Fibroblast of the conjunctiva (primary cell): ENCODE results near the gene SH3RF3.

Source experiments
- DNase-seq: peaks from one replicate; pipeline ENCODE4 v3.0.0-alpha.2; 2010; ENCODE audit warnings: low read depth

The SH3RF3 gene

DNA sequence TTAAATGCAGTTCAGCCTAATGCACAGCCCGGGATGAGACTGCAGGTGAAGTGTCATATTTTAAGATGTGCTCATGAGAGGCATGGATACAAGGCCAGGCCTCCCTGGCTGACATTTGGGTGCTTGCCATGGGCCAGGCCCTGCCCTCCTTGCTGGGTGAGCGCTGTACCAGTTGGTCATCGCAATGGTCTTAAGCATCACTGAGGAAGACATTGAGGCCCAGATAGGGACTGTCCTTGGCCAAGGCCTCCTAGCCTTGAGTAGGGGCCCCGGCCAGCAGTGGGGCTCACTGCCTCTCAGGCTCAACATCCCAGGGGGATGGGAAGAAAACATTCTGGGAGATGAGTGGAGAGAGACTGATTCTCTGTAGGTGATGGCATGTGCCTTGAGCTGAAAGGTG lies 184.3 kb downstream of the SH3RF3 start:
- no peak for DNase-seq

DNA sequence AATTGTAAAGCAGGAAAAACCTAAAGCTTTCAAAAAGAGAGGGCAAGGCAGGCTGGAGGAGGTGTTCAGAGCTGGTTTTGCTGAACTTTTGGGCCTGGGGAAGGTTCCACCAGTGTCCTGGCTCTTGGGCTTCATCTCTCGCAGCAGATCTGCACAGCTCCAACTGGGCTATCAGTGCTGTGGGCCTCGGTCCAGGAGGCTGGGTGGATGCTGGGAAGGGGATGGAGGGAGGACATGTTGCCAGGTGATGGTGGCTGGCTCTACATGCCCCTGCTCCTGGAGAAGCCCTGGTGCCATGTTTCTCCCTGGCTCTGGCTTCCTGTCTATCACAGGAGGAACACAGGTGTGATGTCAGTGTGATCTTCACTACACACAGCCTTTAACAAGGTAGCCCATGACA lies 187.1 kb downstream of the SH3RF3 start:
- no peak for DNase-seq

DNA sequence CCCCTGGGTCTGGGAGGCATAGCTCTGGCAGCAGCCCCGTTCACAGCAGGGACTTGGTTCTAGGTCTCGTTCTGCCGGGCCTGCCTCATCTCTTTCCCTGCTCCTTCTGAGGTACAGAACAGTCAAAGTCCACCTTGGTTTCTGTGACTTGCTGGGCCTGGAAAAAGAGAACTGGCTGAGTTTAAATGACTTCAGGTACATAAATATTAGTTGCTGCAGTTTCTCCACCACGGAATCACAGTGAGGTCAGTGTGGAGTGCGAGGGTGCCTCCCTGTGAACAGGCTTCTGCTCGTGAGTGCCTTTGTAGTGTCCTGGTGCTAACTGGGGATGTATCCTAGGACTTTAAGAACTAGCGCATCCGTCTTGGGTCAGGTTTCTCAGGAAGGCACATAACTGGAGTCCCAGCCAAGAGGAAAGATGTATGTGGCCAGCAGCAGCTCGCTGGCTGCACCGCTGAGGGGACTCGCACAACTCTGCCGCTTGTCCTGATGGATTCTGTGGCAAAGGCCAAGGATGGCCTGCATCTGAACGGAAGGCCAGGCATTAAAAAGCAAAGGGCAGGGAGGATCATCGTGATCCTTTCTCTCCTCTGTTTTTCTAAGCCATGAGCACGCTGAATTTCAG lies 188.6 kb downstream of the SH3RF3 start:
- DNase-seq: no peak

DNA sequence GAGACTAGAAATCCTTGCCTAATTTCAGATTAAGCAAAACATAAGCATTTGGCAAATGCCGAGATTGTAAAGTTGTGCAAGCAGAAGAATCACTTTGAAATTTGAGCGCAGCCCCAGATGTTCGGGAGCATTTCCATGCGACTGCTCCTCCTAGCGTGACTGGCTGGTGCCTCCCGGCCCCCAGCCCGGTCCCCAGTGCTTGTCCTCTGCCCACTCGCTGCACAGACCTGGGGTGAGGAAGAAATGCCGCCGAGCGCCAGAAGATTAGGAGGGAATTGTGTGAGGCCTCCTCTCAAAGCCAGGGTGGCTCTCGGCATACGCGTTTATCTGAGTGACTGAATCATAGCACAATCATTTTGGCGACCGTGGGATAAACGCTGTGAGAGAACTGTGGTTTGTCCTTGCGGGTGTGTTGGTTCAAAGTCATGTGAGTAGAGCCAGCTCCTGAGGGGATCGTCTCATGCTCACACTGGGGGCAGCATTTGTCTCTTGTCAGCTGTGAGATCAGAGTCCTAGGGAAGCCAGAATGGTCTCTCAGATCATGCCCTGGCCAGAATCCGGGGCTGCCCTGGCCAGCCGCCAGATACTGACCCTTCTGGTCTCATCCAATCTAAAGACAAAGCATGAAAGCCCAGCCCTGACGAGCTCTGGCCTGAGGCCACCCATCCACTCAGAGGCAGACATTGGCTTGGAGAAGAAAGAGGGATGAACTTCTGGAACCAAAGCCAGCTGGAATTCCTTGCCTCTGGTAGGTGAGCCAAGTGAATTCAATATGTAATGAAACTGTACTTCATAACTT lies 189.3 kb downstream of the SH3RF3 start:
- DNase-seq: peak; percentile 69

DNA sequence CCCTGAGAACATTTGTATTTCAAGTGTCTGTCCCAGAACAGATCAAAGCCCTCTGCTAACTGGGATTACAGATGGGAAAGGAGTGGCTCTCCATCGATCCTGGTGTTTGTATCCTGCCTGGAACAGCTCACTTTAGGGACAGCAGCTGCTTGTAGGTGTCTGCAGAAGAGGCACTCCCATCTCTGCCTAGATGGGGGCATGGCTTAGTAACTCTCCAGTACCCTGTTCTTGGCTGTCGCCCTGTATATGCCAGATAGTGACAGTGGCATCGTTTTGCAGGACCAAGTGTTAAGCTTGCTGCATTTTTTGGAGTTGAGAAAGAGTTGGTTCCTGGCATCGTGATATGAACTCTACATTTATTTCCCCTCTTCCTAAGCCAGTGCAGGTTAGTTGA lies 189.9 kb downstream of the SH3RF3 start:
- no peak for DNase-seq

DNA sequence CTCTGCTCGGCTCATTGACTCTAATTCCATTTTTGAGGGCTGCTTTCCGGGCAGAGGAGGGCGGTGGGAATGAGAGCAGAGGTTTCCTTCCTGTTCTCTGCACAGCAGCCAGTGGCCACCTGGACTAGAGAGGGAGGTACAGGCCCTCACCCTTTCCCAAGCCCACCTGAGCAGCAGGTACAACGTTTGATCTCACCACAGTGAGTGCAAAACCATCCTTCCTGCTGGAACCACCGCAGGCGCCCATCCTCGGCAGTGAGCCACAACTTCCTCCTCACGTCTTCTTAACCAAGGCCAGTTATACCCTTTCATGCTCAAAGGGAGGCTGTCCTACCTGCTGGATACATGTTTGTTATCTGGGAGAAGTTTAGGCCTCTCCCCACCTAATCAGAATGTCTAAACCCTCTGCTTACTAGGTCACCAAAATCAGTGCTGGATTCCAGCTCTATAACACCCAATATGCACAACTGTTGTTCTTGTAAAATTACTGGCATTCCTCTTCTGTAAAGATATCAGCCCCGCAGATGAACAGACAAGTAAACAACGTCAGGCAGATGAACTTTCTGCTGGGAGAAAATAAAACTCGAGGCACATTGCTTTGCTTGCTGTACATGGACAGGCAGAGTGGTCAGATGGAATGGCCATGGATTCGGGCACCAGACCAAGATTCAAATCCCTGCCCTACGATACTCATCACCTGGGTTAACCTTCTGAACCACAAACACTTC lies 191.4 kb downstream of the SH3RF3 start:
- no peak for DNase-seq

DNA sequence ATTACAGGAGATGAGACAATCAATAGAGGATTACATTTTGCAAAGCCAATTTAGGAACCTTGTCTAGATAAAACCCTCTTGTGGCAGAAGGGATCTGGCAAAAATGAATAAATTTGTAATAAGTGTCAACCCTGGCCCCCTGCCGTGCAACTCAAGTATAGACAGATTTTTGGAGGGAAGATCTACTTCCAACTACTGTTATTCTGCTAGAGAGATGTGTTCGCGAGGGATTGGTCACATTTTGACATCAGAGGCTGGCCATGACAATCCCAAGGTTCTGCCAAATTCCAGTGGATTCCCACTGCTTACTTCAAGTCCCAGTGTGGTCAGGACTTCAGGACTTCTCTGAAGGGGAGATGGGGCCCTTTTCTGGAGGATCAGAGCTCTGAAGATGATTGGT lies 192.6 kb downstream of the SH3RF3 start:
- no peak for DNase-seq

DNA sequence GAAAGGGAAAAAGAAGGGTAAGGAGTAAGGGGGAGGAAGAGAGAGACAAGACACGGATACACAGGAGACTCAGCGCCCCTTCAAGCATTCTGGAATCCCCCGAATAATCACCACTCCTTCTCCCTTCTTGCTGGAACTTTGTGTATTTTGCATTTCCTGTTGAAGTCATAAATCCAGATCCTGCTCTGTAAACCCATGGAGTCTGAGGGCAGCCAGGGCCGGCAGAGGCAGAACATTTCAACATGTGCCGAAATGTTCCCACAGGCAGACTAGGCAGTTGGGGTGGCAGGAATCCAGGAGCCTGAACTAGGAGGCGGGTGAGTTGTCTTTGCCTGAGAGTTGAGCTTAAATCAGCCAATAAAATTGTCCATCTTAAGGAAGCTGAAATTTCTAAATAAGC lies 193.1 kb downstream of the SH3RF3 start:
- peak; percentile 89 for DNase-seq

DNA sequence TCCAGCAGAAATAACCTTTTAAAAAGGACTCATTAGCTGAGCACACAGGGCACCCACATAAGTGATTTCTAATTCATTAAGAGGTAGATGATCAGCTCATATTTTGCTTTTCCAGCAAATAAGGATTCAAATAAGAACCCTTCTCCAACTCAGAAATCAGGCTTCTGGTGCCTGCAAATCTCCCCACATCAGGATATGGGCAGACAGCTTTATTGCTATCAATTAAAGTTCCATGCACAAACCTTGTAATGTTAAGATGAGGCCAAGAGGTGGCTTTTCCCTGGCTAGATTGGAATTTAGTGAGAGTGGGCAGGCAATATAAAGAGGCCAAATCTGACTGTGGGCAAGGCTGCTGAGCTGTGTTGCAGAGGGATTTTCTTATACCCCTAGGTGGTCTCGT lies 193.6 kb downstream of the SH3RF3 start:
- no peak for DNase-seq

DNA sequence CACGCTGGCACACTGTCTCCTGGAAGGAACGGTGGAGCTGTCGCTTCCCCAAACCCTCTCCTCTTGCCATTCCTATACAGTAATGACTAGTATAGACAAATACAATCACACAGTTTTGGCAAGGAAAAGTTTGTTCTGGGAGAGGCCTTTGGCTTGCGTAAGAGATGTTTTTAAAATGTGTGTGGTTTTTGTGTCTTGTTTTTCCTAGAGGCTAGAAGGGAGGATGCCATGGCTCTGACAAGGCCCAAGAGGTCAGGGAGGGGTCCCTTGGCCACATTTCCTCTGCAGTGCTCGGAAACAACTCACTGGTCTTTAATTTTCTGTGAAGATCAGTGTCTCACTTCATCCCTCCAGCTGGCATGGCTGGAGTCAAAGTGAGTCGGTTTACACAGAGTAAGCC lies 195.9 kb downstream of the SH3RF3 start:
- DNase-seq: peak; percentile 92

DNA sequence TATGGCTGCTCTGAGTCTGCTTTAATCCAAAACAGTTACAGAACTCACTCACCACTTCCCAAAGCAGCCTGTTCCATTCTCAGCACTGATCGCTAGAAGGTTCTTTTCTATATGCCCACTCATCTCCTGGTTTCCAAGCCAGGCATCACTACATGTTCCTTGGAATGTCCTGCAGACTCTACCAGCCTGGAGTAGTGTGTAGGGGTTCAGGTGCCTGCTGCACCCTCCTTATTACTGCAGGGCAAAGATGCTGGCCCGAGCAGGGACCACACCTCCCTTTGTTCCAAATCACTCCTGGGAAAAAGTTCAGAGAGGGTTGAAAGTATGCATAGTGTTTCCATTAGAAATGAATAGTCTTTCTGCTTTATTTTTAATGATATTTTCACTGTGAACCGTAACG lies 196.6 kb downstream of the SH3RF3 start:
- no peak for DNase-seq

DNA sequence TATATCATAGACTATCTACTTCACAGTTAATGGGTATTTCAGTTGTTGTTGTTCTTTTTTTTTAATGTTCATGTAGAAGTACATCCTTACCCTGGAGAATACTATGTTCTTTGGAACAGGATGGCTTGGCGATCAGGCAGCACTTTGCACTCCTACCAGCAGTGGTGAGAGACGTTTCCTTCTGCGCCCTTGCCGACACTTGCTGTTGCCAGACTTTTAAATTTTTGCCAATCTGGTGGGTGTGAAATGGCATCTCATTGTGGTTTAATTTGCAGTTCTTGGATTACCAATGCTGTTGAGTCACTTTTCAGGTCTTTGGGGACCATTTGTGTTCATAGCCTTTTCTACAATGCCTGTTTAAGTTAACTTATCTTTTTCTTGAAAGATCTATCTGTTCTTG lies 197.3 kb downstream of the SH3RF3 start:
- no peak for DNase-seq

DNA sequence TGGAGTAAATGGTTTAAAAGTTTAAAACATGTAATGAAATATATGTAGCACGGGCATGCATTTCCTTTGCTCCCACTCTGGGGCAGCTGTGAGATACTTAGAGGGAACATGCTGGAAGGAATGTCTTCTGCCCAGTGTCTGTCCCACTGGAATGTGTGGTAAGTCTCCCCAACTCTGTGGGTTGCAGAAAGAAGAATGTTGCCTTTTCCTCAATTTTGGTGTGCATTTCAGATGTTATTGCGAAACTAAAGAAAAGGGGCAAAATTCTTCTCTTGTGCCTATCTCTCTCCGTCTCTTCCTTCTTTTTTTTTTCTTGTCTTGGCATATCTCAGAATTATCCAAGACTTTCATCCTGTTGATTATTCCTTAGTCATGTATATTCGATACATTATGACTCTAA lies 201.1 kb downstream of the SH3RF3 start:
- no peak for DNase-seq

DNA sequence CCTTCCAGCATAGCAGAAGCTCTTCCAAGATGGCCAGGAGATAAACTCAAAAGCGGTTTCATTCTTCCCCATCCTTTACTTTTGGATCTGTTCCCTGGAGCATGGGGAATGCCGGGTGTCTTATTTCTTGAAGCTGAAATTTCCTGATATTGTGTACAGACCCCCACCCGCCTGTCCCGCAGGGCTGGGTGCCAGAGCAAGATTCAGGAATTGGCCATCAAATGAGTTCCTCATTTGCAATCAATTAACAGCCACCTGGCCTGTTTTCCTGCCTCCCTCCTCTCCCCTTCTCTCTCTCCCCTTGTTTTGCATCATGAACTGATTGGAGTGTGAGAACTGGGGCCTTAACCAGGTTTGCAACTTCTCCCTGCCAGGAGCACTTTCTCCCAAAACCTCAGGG lies 202.1 kb downstream of the SH3RF3 start:
- DNase-seq: no peak

DNA sequence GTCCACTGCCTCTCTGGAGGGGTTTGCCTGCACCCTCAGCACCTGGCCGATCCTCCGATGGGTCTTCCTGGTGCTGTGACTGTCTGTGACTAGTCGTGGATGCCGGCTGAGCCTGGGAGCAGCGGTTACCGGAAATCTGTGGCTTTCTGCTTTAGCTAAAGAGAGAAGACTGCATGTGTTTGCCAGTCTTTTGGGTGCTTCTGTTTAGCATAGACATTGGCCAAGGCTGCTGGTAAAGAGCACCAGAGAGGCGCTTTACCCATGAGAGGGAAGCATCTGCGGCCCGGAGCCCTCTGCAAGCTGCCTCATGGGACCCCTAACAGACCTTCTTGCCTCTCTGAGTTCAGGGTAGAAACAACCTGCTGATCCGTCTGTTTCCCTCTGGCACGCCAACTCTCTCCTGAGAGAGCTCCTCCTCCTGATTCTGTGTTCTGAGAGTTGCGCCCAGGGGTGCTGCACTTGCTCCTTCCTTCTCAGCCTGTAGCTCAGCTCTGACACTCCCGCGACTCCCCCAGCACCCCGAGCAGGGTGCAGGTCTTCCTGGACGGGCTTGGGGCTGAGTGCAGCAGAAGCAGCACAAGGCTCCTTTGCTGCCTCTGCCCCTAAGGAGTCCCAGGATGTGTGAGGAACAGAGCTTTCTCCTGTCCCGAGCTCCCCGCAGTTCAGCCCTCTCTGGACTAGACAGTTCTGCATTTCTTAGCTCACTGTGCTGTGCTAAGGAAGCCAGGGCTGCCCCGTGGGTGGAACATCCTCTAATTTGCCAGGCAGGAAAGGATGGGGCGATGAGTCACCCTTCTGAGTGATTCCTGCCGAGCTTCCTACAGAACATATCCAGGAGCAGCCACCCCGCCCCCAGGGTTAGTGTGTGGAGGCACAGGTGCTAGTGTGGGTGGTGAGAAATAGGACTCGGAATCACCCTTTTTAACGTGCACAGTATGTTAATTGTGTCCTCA lies 203.2 kb downstream of the SH3RF3 start:
- DNase-seq: peak; percentile 60

DNA sequence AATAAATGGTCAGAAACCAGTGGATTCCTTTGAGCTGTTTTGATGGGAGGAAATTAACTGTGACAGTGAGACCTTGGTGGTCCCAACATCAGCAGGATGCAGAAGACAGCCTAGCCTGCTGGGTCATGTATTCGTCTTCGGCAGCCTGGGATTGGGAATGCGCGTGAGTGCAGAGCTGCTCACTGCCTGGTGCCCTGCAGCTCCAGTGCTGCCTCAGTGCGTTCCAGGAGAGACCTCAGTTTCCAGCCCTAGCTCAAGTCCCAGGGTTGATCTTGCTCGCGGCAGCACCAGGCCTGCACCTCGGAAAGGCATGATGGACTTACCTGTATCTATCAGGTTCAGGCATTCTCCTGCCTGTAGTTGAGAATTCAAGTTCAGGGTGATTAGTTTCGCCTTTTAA lies 203.9 kb downstream of the SH3RF3 start:
- DNase-seq: no peak

DNA sequence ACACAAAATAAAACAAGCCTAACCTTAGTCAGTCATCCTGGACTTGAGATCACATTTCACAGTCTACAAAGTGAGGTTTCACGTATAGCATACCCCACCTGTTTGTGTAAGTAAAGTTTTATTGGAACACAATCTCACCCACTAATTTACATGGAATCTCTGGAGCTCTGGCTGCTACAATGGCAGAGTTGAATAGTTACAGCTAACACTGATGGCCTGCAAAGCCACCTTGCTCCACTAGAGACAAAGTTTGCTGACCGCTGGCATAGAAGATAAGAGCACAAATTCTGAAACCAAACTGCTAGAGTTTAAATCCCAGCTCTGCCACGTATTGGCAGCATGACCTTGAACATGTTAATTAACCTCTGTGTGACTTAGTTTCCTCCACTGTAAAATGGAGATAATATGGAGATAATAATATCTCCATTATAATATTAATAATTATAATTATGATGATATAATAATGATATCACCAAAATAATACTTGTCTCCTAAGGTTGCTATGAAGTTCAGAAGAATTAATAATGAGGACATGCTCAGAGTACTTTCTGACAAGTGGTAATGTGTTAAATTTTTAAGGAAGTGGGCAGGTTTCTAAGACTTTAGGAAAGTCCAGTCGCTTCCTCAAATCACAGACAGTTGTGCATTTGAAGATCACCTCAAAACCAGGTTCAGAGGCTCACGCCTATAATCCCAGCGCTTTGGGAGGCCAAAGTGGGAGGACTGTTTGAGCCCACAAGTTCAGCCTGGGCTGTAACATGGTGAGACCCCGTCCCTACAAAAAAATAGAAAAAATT lies 204.6 kb downstream of the SH3RF3 start:
- DNase-seq: no peak

DNA sequence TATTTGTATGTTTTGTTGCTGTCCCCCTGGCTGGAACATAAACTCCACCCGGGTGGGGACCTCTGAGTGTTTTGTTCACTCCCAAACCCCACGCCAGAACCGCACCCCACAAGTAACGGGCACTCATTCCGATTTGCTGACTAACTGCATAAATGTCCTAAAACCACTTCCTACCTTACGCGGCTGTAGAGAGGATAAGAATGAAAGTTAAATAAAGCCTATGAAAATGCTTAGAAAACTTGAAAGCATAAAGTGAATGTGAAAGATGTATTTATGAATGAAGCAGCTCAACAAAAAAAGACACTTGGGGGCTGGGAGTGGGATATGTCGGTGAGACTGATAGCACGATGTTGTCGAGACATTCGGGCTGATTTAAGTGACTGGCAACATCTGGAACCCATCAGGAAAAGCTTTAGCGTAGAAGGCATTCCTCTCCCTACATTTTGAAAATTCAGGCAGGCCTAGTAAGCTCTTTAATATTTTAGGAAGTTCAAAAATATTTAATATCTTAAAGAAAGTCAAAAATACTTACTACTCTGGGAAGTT lies 206.7 kb downstream of the SH3RF3 start:
- DNase-seq: peak; percentile 40

DNA sequence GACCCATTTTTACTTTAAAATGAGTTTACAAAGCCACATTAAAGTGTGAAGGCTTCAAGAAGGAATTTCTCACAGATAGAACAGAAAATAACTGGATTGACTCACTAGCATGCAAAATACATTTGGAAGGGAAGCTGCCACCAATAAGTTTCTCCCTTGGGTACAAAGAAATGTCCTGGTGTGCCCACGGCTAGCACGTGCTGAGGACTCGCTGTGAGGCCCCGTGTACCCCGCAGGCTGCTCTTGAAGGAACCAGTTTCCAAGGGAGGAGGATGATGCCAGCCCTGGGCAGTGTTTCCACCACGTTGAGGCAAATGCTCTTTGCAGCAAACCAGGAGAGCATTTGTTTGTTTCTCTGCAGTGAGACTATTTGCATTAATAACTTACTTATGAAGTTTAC lies 207.3 kb downstream of the SH3RF3 start:
- DNase-seq: no peak

DNA sequence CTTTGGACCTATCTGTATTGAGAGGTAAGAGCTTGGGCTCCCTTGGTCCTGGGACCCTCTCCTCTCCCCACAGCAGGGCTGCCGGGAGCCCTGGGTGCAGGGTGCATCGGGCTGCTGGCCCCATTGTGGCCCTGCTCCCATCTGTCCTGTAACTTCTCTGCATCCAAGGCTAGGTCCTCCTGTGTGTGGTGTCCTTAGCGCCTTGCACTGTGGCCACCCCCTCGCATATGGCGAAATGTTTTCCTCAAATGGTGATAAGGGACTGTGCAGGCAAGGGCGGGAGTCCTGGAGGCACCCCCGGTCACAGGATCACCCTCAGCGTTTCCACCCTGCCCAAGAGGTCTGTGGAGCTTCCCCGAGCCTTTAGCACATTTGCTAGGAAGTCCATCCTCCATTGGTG lies 208.2 kb downstream of the SH3RF3 start:
- DNase-seq: no peak

DNA sequence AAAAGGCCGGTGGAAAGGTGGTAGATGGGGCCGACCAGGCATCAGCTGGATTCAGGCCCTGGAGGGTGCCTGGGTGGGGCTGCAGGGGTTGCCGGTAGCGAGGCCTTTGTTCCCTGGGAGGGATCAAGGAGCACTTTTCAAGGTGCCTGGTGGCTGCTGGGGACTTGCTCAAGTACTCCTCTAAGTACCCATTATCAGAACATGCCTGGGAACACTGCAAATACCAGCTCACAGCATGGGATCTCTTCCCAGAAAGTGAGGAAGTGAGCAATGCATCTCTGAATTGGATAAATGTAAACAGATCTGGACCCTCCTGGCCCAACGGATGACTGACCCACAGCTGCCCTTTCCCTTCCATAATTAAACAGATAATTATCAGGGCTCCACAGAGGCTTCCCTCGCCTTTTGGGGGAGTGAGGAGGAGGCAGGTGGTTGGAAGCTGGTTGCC lies 210.5 kb downstream of the SH3RF3 start:
- no peak for DNase-seq
